Kidney epithelial cell (primary cell): ENCODE results near the gene GOLGA6L7. TPM values are rescaled to one million over a fixed set of nuclear protein-coding genes. Genes with fewer than 3 reads are reported as not detected.
A peak's percentile ranks its signal among the peaks of the same experiment; 100 is the strongest.

Experiments used
- DNase-seq: peaks from one replicate; pipeline ENCODE4 v3.0.0-alpha.2; 2010; ENCODE audit warnings: low read depth
- H3K27me3 ChIP-seq: 2 replicates; pipeline ENCODE4 v1.6.0; 2011; ENCODE audit warnings: low read length; ENCODE audit not compliant: control insufficient read depth, insufficient read depth
- H3K36me3 ChIP-seq: 2 replicates; pipeline ENCODE4 v1.5.1; 2011; ENCODE audit warnings: low read length; ENCODE audit not compliant: control insufficient read depth, insufficient read depth
- H3K4me3 ChIP-seq: 2 replicates; pipeline ENCODE4 v1.5.1; 2011; ENCODE audit warnings: low read depth, mild to moderate bottlenecking, control low read depth, low read length
- CTCF ChIP-seq: IDR thresholded peaks from 2 replicates; pipeline ENCODE4 v1.5.1; 2011; ENCODE audit warnings: mild to moderate bottlenecking, moderate library complexity, low read length, control low read depth, inconsistent platforms; ENCODE audit not compliant: insufficient read depth, poor library complexity, severe bottlenecking
- total RNA-seq: library from RNA; depleted of rRNA; stranded (reverse); fragments of >200 nt; gene quantifications from 2 replicates; pipeline ENCODE4 v1.2.3, GENCODE V29; 2015

The GOLGA6L7 gene
- total RNA-seq, 1 donor from 2014 or later, result not detected

- DNase-seq, result no peak
- no peak overlapping the region for H3K4me3 ChIP-seq
- H3K27me3 ChIP-seq, result no peaks in the 10 kb centered on the region
- TF ChIP-seq CTCF, result no peak
- H3K36me3 ChIP-seq, result no peaks in the 10 kb centered on the region
Measured at GRCh38 chr15:28878209-28878608, 29.8 kb upstream of the GOLGA6L7 start.

- Histone ChIP-seq H3K27me3 (no peaks in the 10 kb centered on the region), H3K36me3 (no peaks in the 10 kb centered on the region), H3K4me3 (no peak overlapping the region)
- no peak for TF ChIP-seq CTCF
- no peak for DNase-seq
Measured at GRCh38 chr15:28876845-28877185, 28.4 kb upstream of the GOLGA6L7 start.

GRCh38 chr15:28876131-28876844, 27.8 kb upstream of the GOLGA6L7 start:
- H3K27me3 ChIP-seq, result no peaks in the 10 kb centered on the region
- no peak for DNase-seq
- H3K36me3 ChIP-seq, result no peaks in the 10 kb centered on the region
- no peak for TF ChIP-seq CTCF
- no peak overlapping the region for H3K4me3 ChIP-seq

GRCh38 chr15:28875461-28876000, 27.1 kb upstream of the GOLGA6L7 start:
- TF ChIP-seq CTCF, result no peak

GRCh38 chr15:28873585-28874190, 25.2 kb upstream of the GOLGA6L7 start:
- TF ChIP-seq CTCF, result peak; percentile 27
- no peaks in the 10 kb centered on the region for H3K27me3 ChIP-seq
- H3K4me3 ChIP-seq, result no peak overlapping the region
- DNase-seq, result no peak
- no peaks in the 10 kb centered on the region for H3K36me3 ChIP-seq

More at GRCh38 chr15:28875461-28876000, 27.1 kb upstream of the GOLGA6L7 start:
- Histone ChIP-seq H3K27me3 (no peaks in the 10 kb centered on the region), H3K4me3 (no peak overlapping the region), H3K36me3 (no peaks in the 10 kb centered on the region)
- no peak for DNase-seq
